ENCODE data around the gene MEP1B.

Gene MEP1B

DNA sequence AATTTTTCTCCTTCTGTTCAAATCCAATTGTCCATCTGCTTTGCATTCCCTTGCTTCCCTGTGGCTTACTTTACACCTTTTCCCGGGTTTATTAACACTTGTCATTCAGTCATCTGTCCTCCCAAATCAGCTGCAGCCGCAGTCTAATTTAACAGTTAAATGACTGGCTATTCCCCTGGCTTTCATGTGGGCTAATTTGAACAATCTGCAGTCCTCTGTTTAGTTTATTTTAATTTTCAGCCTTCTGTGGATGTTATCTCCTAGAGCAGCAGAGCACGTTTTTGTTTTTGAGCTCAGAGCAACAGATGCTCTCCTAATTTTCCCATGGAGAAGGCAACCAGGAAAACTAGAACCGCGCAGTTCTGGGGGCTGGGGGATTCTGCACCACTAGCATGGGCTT is 55.0 kb downstream of the MEP1B start:
- no peak overlapping the region for H3K9ac ChIP-seq (ENCODE audit: low read depth in 1 of 2, low read length in 2 of 2)
- H3K4me3 ChIP-seq (ENCODE audit: low read depth in 1 of 2, low read length in 2 of 2): no peak overlapping the region
- no peaks in the 10 kb centered on the region for H3K36me3 ChIP-seq (ENCODE audit: control insufficient read depth in 1 of 2, insufficient read depth in 2 of 2, low read length in 2 of 2)
- H3K27me3 ChIP-seq (ENCODE audit: control insufficient read depth in 1 of 2, insufficient read depth in 2 of 2, low read length in 2 of 2): no peaks in the 10 kb centered on the region
- no peaks in the 10 kb centered on the region for H3K9me3 ChIP-seq (ENCODE audit: control insufficient read depth in 1 of 2, low read length in 2 of 2)
- H3K4me1 ChIP-seq (ENCODE audit: control insufficient read depth in 1 of 2, insufficient read depth in 2 of 2, low read length in 2 of 2): no peaks in the 10 kb centered on the region
- no peak overlapping the region for H3K27ac ChIP-seq (ENCODE audit: low read depth, low read length)

DNA sequence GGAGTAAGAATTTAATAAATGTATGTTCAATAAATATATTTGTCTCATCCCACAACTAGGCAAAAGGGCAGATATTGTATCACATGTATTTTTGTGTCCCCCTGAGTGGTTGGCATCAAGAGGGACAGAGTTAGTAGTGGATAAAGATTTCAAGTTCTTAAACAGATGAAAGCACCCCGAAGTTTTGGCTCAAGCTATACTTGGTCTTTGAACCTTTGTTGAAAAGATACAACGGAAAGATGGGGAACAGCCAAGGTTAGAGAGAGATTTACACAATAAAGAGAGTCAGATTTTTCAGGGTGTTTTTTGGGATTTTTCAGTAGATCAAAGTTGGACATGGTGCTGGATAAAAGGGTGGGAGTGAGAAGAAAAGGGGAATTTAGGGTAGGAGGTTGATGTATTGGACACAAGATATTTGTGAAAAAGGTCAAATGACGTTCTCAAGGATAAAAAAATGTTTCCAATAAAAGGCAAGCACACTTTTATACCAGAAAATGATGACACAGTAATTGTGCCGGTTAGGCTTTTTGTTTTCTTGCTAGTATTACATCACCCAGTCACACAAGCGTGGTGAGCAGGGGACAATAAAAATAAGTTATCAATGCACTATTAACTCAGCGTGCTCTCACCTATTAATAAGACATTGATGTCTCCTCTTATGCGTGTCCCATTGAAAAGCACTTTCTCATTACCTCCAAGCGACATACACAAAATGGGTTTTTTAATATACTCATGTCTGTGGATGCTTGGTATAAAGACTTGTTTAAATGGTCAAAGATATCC is 59.5 kb downstream of the MEP1B start:
- H3K36me3 ChIP-seq (ENCODE audit: control insufficient read depth in 1 of 2, insufficient read depth in 2 of 2, low read length in 2 of 2): no peaks in the 10 kb centered on the region
- H3K27ac ChIP-seq (ENCODE audit: low read depth, low read length): no peak overlapping the region
- no peak overlapping the region for H3K4me3 ChIP-seq (ENCODE audit: low read depth in 1 of 2, low read length in 2 of 2)
- H3K27me3 ChIP-seq (ENCODE audit: control insufficient read depth in 1 of 2, insufficient read depth in 2 of 2, low read length in 2 of 2): no peaks in the 10 kb centered on the region
- H3K9me3 ChIP-seq (ENCODE audit: control insufficient read depth in 1 of 2, low read length in 2 of 2): no peaks in the 10 kb centered on the region
- H3K9ac ChIP-seq (ENCODE audit: low read depth in 1 of 2, low read length in 2 of 2): no peak overlapping the region
- peaks cover 0 to 4% of the 10 kb centered on the region in 2 donors for H3K4me1 ChIP-seq (ENCODE audit: control insufficient read depth in 1 of 2, insufficient read depth in 2 of 2, low read length in 2 of 2)

DNA sequence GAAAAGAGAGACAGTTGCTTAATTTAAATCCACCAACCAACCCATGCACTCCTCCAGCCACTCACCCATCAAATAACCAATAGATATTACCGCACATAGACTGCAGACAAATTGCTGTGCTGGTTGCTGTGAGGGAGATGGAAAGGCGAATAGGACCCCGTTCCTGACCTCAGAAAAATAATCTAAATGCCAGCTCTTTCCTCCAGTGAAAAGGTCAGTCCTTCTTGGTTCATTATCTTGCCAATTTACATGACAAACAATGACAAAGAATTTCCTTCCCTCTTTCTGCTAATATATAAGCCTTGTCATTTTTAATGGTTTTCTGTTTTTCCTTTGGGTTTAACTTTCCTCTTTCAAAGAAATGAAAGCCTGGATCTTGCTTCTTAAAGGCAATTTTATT is 61.6 kb downstream of the MEP1B start:
- Histone ChIP-seq H3K4me1 (ENCODE audit: control insufficient read depth in 1 of 2, insufficient read depth in 2 of 2, low read length in 2 of 2) (peaks cover 0 to 4% of the 10 kb centered on the region in 2 donors), H3K27ac (ENCODE audit: low read depth, low read length) (no peak overlapping the region), H3K4me3 (ENCODE audit: low read depth in 1 of 2, low read length in 2 of 2) (no peak overlapping the region), H3K9ac (ENCODE audit: low read depth in 1 of 2, low read length in 2 of 2) (no peak overlapping the region), H3K36me3 (ENCODE audit: control insufficient read depth in 1 of 2, insufficient read depth in 2 of 2, low read length in 2 of 2) (no peaks in the 10 kb centered on the region), H3K27me3 (ENCODE audit: control insufficient read depth in 1 of 2, insufficient read depth in 2 of 2, low read length in 2 of 2) (no peaks in the 10 kb centered on the region), H3K9me3 (ENCODE audit: control insufficient read depth in 1 of 2, low read length in 2 of 2) (no peaks in the 10 kb centered on the region)

DNA sequence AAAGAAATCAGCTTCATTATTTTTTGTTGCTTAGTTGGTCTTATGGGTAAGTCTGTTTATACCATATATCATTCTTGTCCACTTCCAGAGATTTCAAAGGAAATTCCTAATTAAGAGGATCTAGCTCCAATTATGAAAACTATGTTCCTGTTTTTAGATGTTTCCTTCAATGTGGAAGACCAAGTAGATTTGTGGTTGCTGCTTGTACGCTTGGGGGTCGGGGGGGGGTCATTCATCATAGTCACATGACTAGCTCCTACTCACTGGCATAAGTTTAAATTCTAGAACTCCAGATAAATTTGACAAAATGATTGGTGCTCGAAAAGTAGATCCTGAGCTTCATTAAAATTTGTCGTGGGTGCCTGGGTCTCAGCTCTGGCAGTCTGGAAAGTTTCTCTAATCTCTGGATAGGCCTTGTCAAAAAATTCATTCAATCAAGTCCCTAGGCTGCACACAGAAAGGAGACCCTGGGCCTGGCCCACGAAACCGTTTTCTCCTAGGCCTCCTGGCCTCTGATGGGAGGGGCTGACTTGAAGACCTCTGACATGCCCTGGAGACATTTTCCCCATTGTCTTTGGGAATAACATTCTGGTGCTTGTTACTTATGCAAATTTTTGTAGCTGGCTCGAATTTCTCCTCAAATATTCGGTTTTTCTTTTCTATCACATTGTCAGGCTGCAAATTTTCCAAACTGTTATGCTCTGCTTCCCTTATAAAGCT is 62.5 kb downstream of the MEP1B start:
- H3K4me3 ChIP-seq (ENCODE audit: low read depth in 1 of 2, low read length in 2 of 2): no peak overlapping the region

DNA sequence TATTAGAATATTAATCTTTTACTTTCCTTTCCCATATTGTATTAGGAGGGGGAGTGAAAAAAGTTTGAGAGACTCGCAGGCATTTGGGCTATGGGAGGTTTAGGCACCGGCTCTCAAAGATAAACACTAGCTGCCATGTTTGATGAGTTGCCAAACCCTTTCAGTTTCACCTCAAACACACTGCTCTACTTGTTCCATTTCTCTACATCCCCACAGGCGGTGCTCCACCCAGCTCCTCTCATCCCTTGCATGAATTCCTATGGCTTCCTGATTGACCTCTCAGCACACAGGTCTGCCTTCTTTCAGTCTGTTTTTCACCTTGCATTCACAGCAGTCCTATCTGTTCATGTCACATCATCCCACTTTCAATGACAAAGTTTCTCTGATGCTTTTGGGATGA is 65.7 kb downstream of the MEP1B start:
- H3K27ac ChIP-seq (ENCODE audit: low read depth, low read length): no peak overlapping the region
- H3K4me3 ChIP-seq (ENCODE audit: low read depth in 1 of 2, low read length in 2 of 2): no peak overlapping the region
- H3K4me1 ChIP-seq (ENCODE audit: control insufficient read depth in 1 of 2, insufficient read depth in 2 of 2, low read length in 2 of 2): peaks cover 6 to 16% of the 10 kb centered on the region in 2 donors
- H3K36me3 ChIP-seq (ENCODE audit: control insufficient read depth in 1 of 2, insufficient read depth in 2 of 2, low read length in 2 of 2): no peaks in the 10 kb centered on the region
- no peaks in the 10 kb centered on the region for H3K9me3 ChIP-seq (ENCODE audit: control insufficient read depth in 1 of 2, low read length in 2 of 2)
- H3K9ac ChIP-seq (ENCODE audit: low read depth in 1 of 2, low read length in 2 of 2): no peak overlapping the region
- no peaks in the 10 kb centered on the region for H3K27me3 ChIP-seq (ENCODE audit: control insufficient read depth in 1 of 2, insufficient read depth in 2 of 2, low read length in 2 of 2)

More for the DNA sequence above, 62.5 kb downstream of the MEP1B start:
- H3K9ac ChIP-seq (ENCODE audit: low read depth in 1 of 2, low read length in 2 of 2): no peak overlapping the region
- H3K36me3 ChIP-seq (ENCODE audit: control insufficient read depth in 1 of 2, insufficient read depth in 2 of 2, low read length in 2 of 2): no peaks in the 10 kb centered on the region
- H3K9me3 ChIP-seq (ENCODE audit: control insufficient read depth in 1 of 2, low read length in 2 of 2): no peaks in the 10 kb centered on the region
- no peaks in the 10 kb centered on the region for H3K27me3 ChIP-seq (ENCODE audit: control insufficient read depth in 1 of 2, insufficient read depth in 2 of 2, low read length in 2 of 2)
- H3K27ac ChIP-seq (ENCODE audit: low read depth, low read length): no peak overlapping the region
- H3K4me1 ChIP-seq (ENCODE audit: control insufficient read depth in 1 of 2, insufficient read depth in 2 of 2, low read length in 2 of 2): peaks cover 0 to 4% of the 10 kb centered on the region in 2 donors

DNA sequence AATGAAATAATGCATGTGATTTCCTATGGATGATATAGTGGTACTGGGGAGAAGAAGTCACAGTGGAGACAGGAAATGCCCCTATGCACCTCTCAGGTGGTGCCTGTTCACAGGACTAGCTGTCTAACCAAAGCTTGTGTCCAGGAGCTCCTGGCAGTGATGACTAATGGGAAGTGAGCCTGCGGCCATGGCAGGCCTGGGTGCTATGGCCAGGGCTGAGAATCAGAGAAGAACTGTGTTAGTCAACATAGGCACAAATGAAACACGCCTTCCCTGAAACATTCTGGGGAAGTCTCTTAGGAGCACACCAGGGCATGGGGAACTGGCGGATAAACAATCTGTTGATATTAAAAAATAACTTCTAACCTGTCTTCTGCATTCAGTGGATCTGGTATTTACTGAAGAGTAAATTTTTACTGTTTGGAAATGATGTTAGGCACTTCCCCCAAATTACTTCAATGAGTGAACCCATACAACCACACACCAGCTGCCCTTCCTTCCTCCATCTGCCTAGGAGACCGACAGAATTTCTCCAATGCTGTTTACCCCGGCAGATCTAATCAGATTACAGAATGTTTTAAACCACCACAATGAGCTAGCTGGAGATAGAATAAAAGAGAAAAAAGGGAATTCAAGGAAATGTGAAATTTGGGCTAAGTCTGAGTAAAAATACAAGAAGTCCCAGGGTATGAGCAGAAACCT is 67.4 kb downstream of the MEP1B start:
- no peak overlapping the region for H3K27ac ChIP-seq (ENCODE audit: low read depth, low read length)
- no peaks in the 10 kb centered on the region for H3K9me3 ChIP-seq (ENCODE audit: control insufficient read depth in 1 of 2, low read length in 2 of 2)
- no peak overlapping the region for H3K9ac ChIP-seq (ENCODE audit: low read depth in 1 of 2, low read length in 2 of 2)
- H3K27me3 ChIP-seq (ENCODE audit: control insufficient read depth in 1 of 2, insufficient read depth in 2 of 2, low read length in 2 of 2): no peaks in the 10 kb centered on the region
- no peaks in the 10 kb centered on the region for H3K36me3 ChIP-seq (ENCODE audit: control insufficient read depth in 1 of 2, insufficient read depth in 2 of 2, low read length in 2 of 2)
- no peak overlapping the region for H3K4me3 ChIP-seq (ENCODE audit: low read depth in 1 of 2, low read length in 2 of 2)
- peaks cover 6 to 12% of the 10 kb centered on the region in 2 donors for H3K4me1 ChIP-seq (ENCODE audit: control insufficient read depth in 1 of 2, insufficient read depth in 2 of 2, low read length in 2 of 2)

DNA sequence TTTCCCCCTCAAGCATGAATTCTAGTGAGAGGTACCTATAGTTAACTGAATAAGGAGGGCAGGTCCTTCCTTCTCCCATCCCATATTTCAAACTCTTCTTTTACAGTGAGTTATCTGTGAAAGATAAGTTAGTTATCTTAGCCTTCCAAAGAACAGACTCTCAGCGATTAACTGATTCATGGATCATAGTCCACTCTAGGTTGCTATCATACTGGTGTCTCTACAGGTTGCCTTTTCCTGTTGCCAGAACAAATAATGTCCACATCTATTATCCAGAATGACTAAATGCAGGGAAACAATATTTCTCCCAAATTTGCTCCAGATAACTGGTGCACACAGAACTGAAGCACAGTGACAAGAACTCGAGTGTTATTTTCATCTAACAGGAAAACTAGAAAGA is 68.3 kb downstream of the MEP1B start:
- no peak overlapping the region for H3K27ac ChIP-seq (ENCODE audit: low read depth, low read length)
- peaks cover 6 to 12% of the 10 kb centered on the region in 2 donors for H3K4me1 ChIP-seq (ENCODE audit: control insufficient read depth in 1 of 2, insufficient read depth in 2 of 2, low read length in 2 of 2)
- H3K27me3 ChIP-seq (ENCODE audit: control insufficient read depth in 1 of 2, insufficient read depth in 2 of 2, low read length in 2 of 2): no peaks in the 10 kb centered on the region

DNA sequence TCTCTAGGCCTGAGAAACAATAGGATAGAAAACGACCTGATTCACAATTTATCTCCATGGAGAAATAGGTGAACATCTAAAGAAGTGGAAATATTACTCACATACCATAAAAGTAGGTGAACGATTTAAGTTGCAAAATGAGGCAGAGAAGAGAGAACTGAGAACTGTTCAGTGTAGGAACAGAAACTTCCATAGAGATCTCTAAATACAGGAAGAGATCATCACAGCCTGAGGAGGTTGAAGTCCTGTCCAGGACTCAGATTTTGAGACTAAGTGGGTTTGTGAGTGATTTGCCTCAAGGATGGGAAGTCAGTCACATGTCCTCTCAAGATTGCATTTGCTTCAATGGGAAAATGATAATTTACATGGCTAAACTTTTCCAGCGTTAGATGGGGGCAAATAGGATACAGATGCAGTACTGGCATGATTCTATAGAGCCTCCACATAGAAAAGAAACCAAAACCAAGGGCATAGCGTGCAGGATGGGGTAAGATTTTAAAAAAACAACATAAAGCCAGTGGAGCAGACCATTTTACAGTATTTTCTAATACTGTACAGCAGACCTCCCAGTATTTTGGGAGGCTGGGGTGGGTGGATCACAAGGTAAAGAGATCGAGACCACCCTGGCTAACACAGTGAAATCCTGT is 68.8 kb downstream of the MEP1B start:
- Histone ChIP-seq H3K4me1 (ENCODE audit: control insufficient read depth in 1 of 2, insufficient read depth in 2 of 2, low read length in 2 of 2) (peaks cover 6 to 12% of the 10 kb centered on the region in 2 donors), H3K27ac (ENCODE audit: low read depth, low read length) (no peak overlapping the region), H3K36me3 (ENCODE audit: control insufficient read depth in 1 of 2, insufficient read depth in 2 of 2, low read length in 2 of 2) (no peaks in the 10 kb centered on the region), H3K9ac (ENCODE audit: low read depth in 1 of 2, low read length in 2 of 2) (no peak overlapping the region), H3K9me3 (ENCODE audit: control insufficient read depth in 1 of 2, low read length in 2 of 2) (no peaks in the 10 kb centered on the region), H3K4me3 (ENCODE audit: low read depth in 1 of 2, low read length in 2 of 2) (no peak overlapping the region), H3K27me3 (ENCODE audit: control insufficient read depth in 1 of 2, insufficient read depth in 2 of 2, low read length in 2 of 2) (no peaks in the 10 kb centered on the region)

More for the DNA sequence above, 68.3 kb downstream of the MEP1B start:
- Histone ChIP-seq H3K4me3 (ENCODE audit: low read depth in 1 of 2, low read length in 2 of 2) (no peak overlapping the region), H3K9ac (ENCODE audit: low read depth in 1 of 2, low read length in 2 of 2) (no peak overlapping the region), H3K36me3 (ENCODE audit: control insufficient read depth in 1 of 2, insufficient read depth in 2 of 2, low read length in 2 of 2) (no peaks in the 10 kb centered on the region), H3K9me3 (ENCODE audit: control insufficient read depth in 1 of 2, low read length in 2 of 2) (no peaks in the 10 kb centered on the region)

DNA sequence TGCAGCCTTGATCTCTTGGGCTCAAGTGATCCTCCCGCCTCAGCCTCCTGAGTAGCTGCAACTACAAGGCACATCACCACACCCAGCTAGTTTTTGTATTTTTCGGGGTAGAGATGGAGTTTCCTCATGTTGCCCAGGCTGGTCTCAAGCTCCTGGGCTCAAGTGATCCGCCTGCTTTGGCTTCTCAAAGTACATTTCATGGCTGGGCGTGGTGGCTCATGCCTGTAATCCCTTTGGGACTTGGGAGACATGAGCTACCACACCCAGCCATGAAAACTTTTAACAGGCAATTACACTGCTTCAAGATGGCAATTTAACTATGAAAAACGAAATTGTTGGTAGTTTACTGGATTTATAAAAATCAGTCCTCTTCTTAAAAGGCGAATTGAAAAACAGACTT is 69.7 kb downstream of the MEP1B start:
- no peaks in the 10 kb centered on the region for H3K9me3 ChIP-seq (ENCODE audit: control insufficient read depth in 1 of 2, low read length in 2 of 2)
- no peak overlapping the region for H3K27ac ChIP-seq (ENCODE audit: low read depth, low read length)
- H3K9ac ChIP-seq (ENCODE audit: low read depth in 1 of 2, low read length in 2 of 2): no peak overlapping the region
- peaks cover 6 to 12% of the 10 kb centered on the region in 2 donors for H3K4me1 ChIP-seq (ENCODE audit: control insufficient read depth in 1 of 2, insufficient read depth in 2 of 2, low read length in 2 of 2)
- H3K27me3 ChIP-seq (ENCODE audit: control insufficient read depth in 1 of 2, insufficient read depth in 2 of 2, low read length in 2 of 2): no peaks in the 10 kb centered on the region
- no peaks in the 10 kb centered on the region for H3K36me3 ChIP-seq (ENCODE audit: control insufficient read depth in 1 of 2, insufficient read depth in 2 of 2, low read length in 2 of 2)
- no peak overlapping the region for H3K4me3 ChIP-seq (ENCODE audit: low read depth in 1 of 2, low read length in 2 of 2)

Measured in duodenal mucosa (tissue), 2 donors.